Activated CD4-positive, alpha-beta T cell treated with anti-CD3 and anti-CD28 coated beads, Interleukin-2, amount 10 ng/mL, durations not matched to agents 7 days and 5 days (primary cell): Measurements from ENCODE around the gene RMND5B. TPM values are rescaled to one million over a fixed set of nuclear protein-coding genes. Genes with fewer than 3 reads are reported as not detected.
"Not testable (repeated sequence)": the region's sequence is repeated elsewhere in the genome, so short reads cannot be mapped to it uniquely, and the experiment has no call there.

Source experiments
- CTCF ChIA-PET: fragments of 350-600 bp; sonication (Branson Sonifier 250); formaldehyde crosslinking; loops from one replicate; lab custom pipeline; 2021; ENCODE audit warnings: antibody characterized with exemption; lab: Charles Lee
- POLR2A ChIA-PET: fragments of 350-600 bp; sonication (Branson Sonifier 250); formaldehyde crosslinking; loops from one replicate; lab custom pipeline; 2021; ENCODE audit warnings: antibody characterized with exemption; lab: Charles Lee
- DNase-seq: peaks from one replicate; pipeline ENCODE4 v3.0.0-alpha.2; 2020
- H3K27ac Mint-ChIP-seq: one replicate; pipeline ENCODE4 v1.8.0; 2021; ENCODE audit warnings: mild to moderate bottlenecking, moderate library complexity, mixed read lengths
- H3K27me3 Mint-ChIP-seq: one replicate; pipeline ENCODE4 v1.8.0; 2021; ENCODE audit warnings: mixed read lengths
- H3K36me3 Mint-ChIP-seq: one replicate; pipeline ENCODE4 v1.8.0; 2021; ENCODE audit warnings: low read depth, mixed read lengths
- H3K4me1 Mint-ChIP-seq: one replicate; pipeline ENCODE4 v1.8.0; 2021; ENCODE audit warnings: mixed read lengths
- H3K4me3 Mint-ChIP-seq: one replicate; pipeline ENCODE4 v1.8.0; 2021; ENCODE audit warnings: mild to moderate bottlenecking, moderate library complexity, mixed read lengths
- H3K9me3 Mint-ChIP-seq: one replicate; pipeline ENCODE4 v1.8.0; 2021; ENCODE audit warnings: mixed read lengths
- total RNA-seq, 2 experiments: library from RNA; stranded (reverse); gene quantifications; one replicate each; pipeline ENCODE4 v1.2.3, GENCODE V29; 2021

RMND5B gene
- total RNA-seq, 2 experiments from 2014 or later: 21.4 to 22.7 TPM

- POLR2A ChIA-PET: no interaction called here
- CTCF ChIA-PET: interaction anchor here (0.7 kb wide), 1 partner anchor 105 kb away, joined by 3 read pairs; no protein-coding TSS in a partner anchor
- peaks cover 12% of the 10 kb centered on the region for H3K4me1 Mint-ChIP-seq
- no peak overlapping the region for H3K4me3 Mint-ChIP-seq
- peaks cover 20% of the 10 kb centered on the region for H3K27me3 Mint-ChIP-seq
- H3K9me3 Mint-ChIP-seq: no peaks in the 10 kb centered on the region
- no peak overlapping the region for H3K27ac Mint-ChIP-seq
- no peak for DNase-seq
- H3K36me3 Mint-ChIP-seq: no peaks in the 10 kb centered on the region
Observed at GRCh38 chr5:178192244-178192643, 61.4 kb downstream of the RMND5B start.

GRCh38 chr5:178192787-178193186 lies 62.0 kb downstream of the RMND5B start:
- no peak overlapping the region for H3K27ac Mint-ChIP-seq
- ChIA-PET CTCF (no interaction called here), POLR2A (no interaction called here)
- no peak for DNase-seq
- no peaks in the 10 kb centered on the region for H3K9me3 Mint-ChIP-seq
- H3K27me3 Mint-ChIP-seq: peaks cover 20% of the 10 kb centered on the region
- H3K4me1 Mint-ChIP-seq: peaks cover 12% of the 10 kb centered on the region
- no peak overlapping the region for H3K4me3 Mint-ChIP-seq
- no peaks in the 10 kb centered on the region for H3K36me3 Mint-ChIP-seq

- Mint-ChIP-seq H3K4me3 (no peak overlapping the region), H3K27me3 (peaks cover 20% of the 10 kb centered on the region), H3K36me3 (no peaks in the 10 kb centered on the region), H3K4me1 (peaks cover 12% of the 10 kb centered on the region), H3K27ac (no peak overlapping the region), H3K9me3 (no peaks in the 10 kb centered on the region)
- ChIA-PET CTCF (interaction anchor here (0.6 kb wide), 1 partner anchor 43 kb away, joined by 3 read pairs; no protein-coding TSS in a partner anchor), POLR2A (no interaction called here)
- no peak for DNase-seq
Observed at GRCh38 chr5:178193251-178193809, 62.5 kb downstream of the RMND5B start.

- no peak for DNase-seq
- no peak overlapping the region for H3K27ac Mint-ChIP-seq
- CTCF ChIA-PET: interaction anchor here (0.6 kb wide), 1 partner anchor 44 kb away, joined by 3 read pairs; no protein-coding TSS in a partner anchor
- no peaks in the 10 kb centered on the region for H3K9me3 Mint-ChIP-seq
- H3K4me3 Mint-ChIP-seq: no peak overlapping the region
- POLR2A ChIA-PET: no interaction called here
- H3K27me3 Mint-ChIP-seq: peaks cover 20% of the 10 kb centered on the region
- H3K36me3 Mint-ChIP-seq: no peaks in the 10 kb centered on the region
- H3K4me1 Mint-ChIP-seq: peaks cover 12% of the 10 kb centered on the region
Observed at GRCh38 chr5:178194026-178194425, 63.2 kb downstream of the RMND5B start.

- ChIA-PET POLR2A (no interaction called here), CTCF (no interaction called here)
Observed at GRCh38 chr5:178196281-178196812, 65.5 kb downstream of the RMND5B start.

GRCh38 chr5:178196986-178197385 lies 66.2 kb downstream of the RMND5B start:
- POLR2A ChIA-PET: no interaction called here

More at GRCh38 chr5:178196281-178196812, 65.5 kb downstream of the RMND5B start:
- peaks cover 18% of the 10 kb centered on the region for H3K27me3 Mint-ChIP-seq
- H3K36me3 Mint-ChIP-seq: no peaks in the 10 kb centered on the region
- H3K9me3 Mint-ChIP-seq: no peaks in the 10 kb centered on the region
- H3K27ac Mint-ChIP-seq: no peak overlapping the region
- no peak for DNase-seq
- H3K4me1 Mint-ChIP-seq: peaks cover 12% of the 10 kb centered on the region
- no peak overlapping the region for H3K4me3 Mint-ChIP-seq

GRCh38 chr5:178198151-178198550 lies 67.3 kb downstream of the RMND5B start:
- H3K4me3 Mint-ChIP-seq, H3K27ac Mint-ChIP-seq, DNase-seq, H3K9me3 Mint-ChIP-seq, CTCF ChIA-PET, POLR2A ChIA-PET, H3K36me3 Mint-ChIP-seq: not testable (repeated sequence)
- Mint-ChIP-seq H3K4me1 (peaks cover 17% of the 10 kb centered on the region), H3K27me3 (peaks cover 15% of the 10 kb centered on the region)

More at GRCh38 chr5:178196986-178197385, 66.2 kb downstream of the RMND5B start:
- no peaks in the 10 kb centered on the region for H3K9me3 Mint-ChIP-seq
- peaks cover 18% of the 10 kb centered on the region for H3K27me3 Mint-ChIP-seq
- H3K36me3 Mint-ChIP-seq: no peaks in the 10 kb centered on the region
- no peak for DNase-seq
- CTCF ChIA-PET: no interaction called here
- H3K4me1 Mint-ChIP-seq: peaks cover 12% of the 10 kb centered on the region
- no peak overlapping the region for H3K4me3 Mint-ChIP-seq
- no peak overlapping the region for H3K27ac Mint-ChIP-seq

- CTCF ChIA-PET: no interaction called here
Observed at GRCh38 chr5:178198706-178199105, 67.9 kb downstream of the RMND5B start.

GRCh38 chr5:178199581-178200434 lies 69.0 kb downstream of the RMND5B start:
- POLR2A ChIA-PET: no interaction called here
- H3K4me3 Mint-ChIP-seq: no peak overlapping the region
- H3K36me3 Mint-ChIP-seq: peaks cover 3% of the 10 kb centered on the region
- peaks cover 6% of the 10 kb centered on the region for H3K27me3 Mint-ChIP-seq
- no peak for DNase-seq
- CTCF ChIA-PET: no interaction called here
- H3K27ac Mint-ChIP-seq: no peak overlapping the region
- H3K9me3 Mint-ChIP-seq: no peaks in the 10 kb centered on the region
- H3K4me1 Mint-ChIP-seq: peaks cover 7% of the 10 kb centered on the region

More at GRCh38 chr5:178198706-178199105, 67.9 kb downstream of the RMND5B start:
- peaks cover 12% of the 10 kb centered on the region for H3K4me1 Mint-ChIP-seq
- H3K4me3 Mint-ChIP-seq: no peak overlapping the region
- H3K9me3 Mint-ChIP-seq: no peaks in the 10 kb centered on the region
- POLR2A ChIA-PET: no interaction called here
- H3K27me3 Mint-ChIP-seq: peaks cover 10% of the 10 kb centered on the region
- no peaks in the 10 kb centered on the region for H3K36me3 Mint-ChIP-seq
- DNase-seq: no peak
- H3K27ac Mint-ChIP-seq: no peak overlapping the region

Other genes with a start within 250 kb of the RMND5B start
- not detected for gene PROP1, start 134.8 kb upstream of the RMND5B start, total RNA-seq
- gene N4BP3, start 17.5 kb upstream of the RMND5B start, total RNA-seq: 1 to 10 TPM; 1.3 to 1.5 TPM
- 100 to 1,000 TPM; 145 TPM for gene NHP2, start 22.9 kb downstream of the RMND5B start, total RNA-seq
- gene GMCL2, start 56.4 kb downstream of the RMND5B start, total RNA-seq: not detected
- gene HNRNPAB, start 73.5 kb downstream of the RMND5B start, total RNA-seq: 100 to 1,000 TPM; 185 to 215 TPM
- gene PHYKPL, start 101.8 kb downstream of the RMND5B start, total RNA-seq: 100 to 1,000 TPM; 126 to 138 TPM